ENCODE results near the gene GFRA1.

- TF ChIP-seq CTCF (IDR thresholded peaks at IDR 0.05) (no peak), POLR2A (IDR thresholded peaks at IDR 0.05) (no peak), POLR2AphosphoS5 (IDR thresholded peaks at IDR 0.05) (no peak)
These were observed 35.7 kb downstream of the GFRA1 start for GRCh38 chr10:116237260-116237659.
